Glomerular endothelial cell (primary cell): Measurements from ENCODE around the gene ALG5. TPM values are rescaled to one million over a fixed set of nuclear protein-coding genes. Genes with fewer than 3 reads are reported as not detected.

ENCODE experiments used
- DNase-seq: peaks from one replicate; pipeline ENCODE4 v3.0.0-alpha.2; 2011; ENCODE audit warnings: low read depth, low spot score; ENCODE audit errors: extremely low read depth
- total RNA-seq: library from RNA; depleted of rRNA; stranded (reverse); fragments of >200 nt; gene quantifications from 2 replicates; pipeline ENCODE4 v1.2.3, GENCODE V29; 2015

Gene ALG5
- total RNA-seq, 1 donor from 2014 or later = 30.0 TPM

- peak; percentile 14 for DNase-seq
These were observed 80.7 kb downstream of the ALG5 start for GRCh38 chr13:36918246-36919131.

DNA sequence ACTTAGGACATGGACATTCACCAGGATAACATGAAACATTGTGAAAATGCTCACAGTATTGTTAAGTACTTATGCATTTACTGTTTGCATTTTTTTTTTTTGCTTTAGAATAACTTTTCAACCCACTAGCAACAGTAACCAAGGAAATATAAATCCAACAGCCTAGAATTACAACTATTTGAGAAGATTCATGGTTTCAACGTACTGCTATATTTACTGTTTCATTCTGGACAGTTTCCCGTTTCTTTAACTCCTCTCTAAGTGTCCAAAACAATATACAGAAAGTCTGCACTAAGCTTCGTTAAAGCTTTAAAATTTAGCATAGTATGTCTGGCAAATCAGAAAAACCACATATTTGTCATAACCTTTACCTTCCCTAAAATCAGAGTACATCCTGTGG lies 81.8 kb downstream of the ALG5 start:
- DNase-seq = no peak

DNA sequence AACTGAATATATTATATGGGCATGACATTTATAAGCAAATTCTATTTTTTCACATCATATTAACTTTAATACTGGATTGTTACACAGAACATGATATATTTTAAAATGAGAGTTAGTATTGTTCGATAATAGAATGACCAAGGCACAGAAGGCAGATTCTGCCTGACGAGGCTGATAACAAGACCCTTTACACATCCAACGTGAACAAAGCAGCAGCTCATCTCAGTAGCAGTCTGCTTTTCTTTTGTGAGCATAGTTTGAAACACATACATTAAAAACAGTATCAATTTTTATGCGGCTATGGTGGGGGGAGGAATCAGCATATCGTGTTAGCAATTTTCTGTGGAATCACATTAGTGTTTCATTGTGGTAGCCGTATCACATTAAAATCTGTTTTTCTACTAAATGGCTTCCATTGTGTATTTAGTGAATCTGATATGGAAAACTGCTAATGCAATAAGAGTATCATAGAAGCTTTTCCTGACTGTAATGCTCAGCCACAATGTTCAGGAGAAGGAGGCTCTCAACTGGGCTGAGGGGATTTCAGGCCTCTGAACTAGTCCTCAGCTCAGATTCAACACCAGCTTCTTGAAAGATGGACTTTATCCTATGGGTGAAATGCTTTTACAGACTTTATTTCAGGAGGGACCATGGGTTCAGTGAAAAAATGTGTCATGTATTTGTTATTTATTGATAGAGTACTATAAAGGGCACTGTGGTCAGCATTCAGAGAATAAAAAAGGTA lies 83.1 kb downstream of the ALG5 start:
- no peak for DNase-seq

DNA sequence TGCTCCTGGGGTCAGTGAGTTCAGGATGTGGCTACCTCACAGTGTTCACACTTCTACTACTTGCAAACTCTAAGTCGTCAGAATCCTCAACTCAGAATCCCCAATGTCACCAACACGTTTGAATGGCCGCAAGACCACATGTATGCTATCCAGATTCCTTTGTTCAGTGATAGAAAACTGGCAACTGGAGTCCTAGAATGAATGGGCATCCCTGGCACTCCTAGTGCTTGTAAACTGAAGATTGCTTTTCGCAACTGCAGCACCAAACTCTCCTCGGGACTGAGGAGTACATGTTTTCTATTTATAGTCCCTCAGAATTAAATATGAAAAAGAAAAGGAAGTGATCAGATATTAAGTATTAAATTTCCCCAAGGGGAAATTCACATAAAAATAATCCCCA lies 84.0 kb downstream of the ALG5 start:
- DNase-seq = no peak

GRCh38 chr13:36914648-36915047 lies 84.5 kb downstream of the ALG5 start:
- no peak for DNase-seq

GRCh38 chr13:36913463-36913862 lies 85.7 kb downstream of the ALG5 start:
- no peak for DNase-seq

- no peak for DNase-seq
These were observed 86.2 kb downstream of the ALG5 start for GRCh38 chr13:36912973-36913372.

DNA sequence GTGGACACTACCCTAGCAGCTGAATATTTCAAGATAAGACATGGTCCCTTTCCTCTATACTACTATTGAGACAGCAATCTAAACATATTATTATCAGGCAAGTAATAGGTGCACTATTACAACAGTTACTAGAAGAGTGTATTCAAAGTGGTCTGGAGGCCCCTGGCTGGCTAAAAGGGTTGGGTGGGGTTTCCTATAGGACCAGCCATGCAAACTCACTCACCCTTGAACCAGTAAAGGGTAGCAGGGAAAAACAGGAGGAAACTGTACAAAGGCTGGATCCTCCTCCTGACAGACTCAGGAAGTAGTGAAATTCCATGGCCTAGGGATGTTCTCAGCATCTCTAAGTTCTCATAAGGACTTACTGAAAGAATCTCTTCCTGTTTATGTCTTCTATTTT lies 86.8 kb downstream of the ALG5 start:
- no peak for DNase-seq

GRCh38 chr13:36910545-36910944 lies 88.6 kb downstream of the ALG5 start:
- DNase-seq = no peak

DNA sequence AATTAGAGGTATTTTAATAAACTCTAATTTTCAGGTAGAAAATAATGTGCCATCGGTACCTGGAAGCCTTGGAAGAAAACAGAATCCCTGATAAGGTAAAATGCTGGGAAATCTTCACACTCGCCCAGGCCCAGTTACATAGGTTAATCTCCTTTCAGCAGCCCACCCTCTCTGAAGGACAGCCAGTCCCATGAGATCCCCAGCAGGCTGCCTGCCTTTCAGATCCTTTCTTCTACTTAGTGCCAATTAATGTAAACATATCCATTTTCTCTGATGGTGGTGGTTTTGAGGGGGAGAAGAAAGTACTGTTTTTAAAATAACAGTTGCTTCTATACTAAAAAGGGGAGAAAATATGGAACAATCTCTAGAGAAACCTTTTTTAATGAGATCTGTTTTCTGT lies 91.3 kb downstream of the ALG5 start:
- DNase-seq = no peak

GRCh38 chr13:36907266-36907665 lies 91.9 kb downstream of the ALG5 start:
- DNase-seq = no peak

GRCh38 chr13:36905944-36906343 lies 93.2 kb downstream of the ALG5 start:
- no peak for DNase-seq

- no peak for DNase-seq
These were observed 95.1 kb downstream of the ALG5 start for GRCh38 chr13:36903925-36904595.

Other genes with a start within 250 kb of the ALG5 start
- gene RFXAP, start 180.1 kb downstream of the ALG5 start, total RNA-seq = 3.1 and 6.4 TPM in 2 replicates
- gene SMAD9, start 79.1 kb downstream of the ALG5 start, total RNA-seq = 1.4 and 2.3 TPM in 2 replicates
- gene EXOSC8, start 1.4 kb upstream of the ALG5 start, total RNA-seq = 25.7 and 34.2 TPM in 2 replicates
- gene SUPT20H, start 60.3 kb upstream of the ALG5 start, total RNA-seq = 38.9 and 44.2 TPM in 2 replicates
- gene CSNK1A1L, start 106.3 kb upstream of the ALG5 start, total RNA-seq = not detected in 2 replicates